Neural progenitor cell (in vitro differentiated cells): ENCODE measurements around the gene STRA6.

ENCODE experiments used
- EZH2 ChIP-seq: fragments of 200-600 bp; sonication (generic); IDR thresholded peaks from 2 replicates; pipeline ENCODE4 v1.6.1; 2017; ENCODE audit warnings: antibody characterized with exemption, mild to moderate bottlenecking, moderate library complexity
- TF ChIP-seq, protein P1 (sequence below): fragments of 200-600 bp; sonication (generic); IDR thresholded peaks from 2 replicates; pipeline ENCODE4 v1.5.1; 2017; ENCODE audit warnings: antibody characterized with exemption, mild to moderate bottlenecking

DNA sequence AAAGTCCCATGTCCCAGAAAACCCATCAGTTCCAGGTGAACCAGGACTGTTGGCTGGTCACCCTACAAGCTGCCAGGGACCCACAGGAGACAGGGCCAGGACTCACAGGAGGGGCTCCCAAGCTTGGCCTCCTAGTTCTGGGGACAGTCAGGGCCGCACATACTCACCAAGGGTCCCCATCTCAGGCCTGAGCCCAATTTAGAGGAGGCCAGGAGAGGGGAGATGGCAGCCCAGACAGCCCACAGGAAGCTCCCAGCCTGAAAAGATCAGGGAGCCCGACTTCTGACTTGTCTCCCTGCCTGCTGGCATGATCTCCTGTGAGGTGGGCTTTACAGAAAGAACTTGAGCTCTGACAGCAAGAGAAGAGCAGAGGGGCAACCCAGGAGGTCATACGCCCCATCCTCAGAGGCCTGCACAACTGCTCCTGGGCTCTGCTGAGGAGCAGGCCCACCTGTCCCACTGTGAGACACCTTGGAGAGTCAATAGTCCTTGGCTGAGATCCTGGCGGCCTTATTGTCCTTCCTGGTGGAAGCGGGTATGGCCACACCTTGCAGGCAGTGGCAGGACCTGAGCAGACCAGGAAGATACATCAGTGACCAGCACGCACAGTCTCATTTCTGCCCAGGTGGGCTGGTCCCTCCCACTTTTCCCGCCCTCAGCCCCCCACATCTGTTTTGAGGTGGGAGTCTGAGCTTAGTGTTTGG lies 31.6 kb downstream of the STRA6 start:
- TF ChIP-seq, protein P1, sequence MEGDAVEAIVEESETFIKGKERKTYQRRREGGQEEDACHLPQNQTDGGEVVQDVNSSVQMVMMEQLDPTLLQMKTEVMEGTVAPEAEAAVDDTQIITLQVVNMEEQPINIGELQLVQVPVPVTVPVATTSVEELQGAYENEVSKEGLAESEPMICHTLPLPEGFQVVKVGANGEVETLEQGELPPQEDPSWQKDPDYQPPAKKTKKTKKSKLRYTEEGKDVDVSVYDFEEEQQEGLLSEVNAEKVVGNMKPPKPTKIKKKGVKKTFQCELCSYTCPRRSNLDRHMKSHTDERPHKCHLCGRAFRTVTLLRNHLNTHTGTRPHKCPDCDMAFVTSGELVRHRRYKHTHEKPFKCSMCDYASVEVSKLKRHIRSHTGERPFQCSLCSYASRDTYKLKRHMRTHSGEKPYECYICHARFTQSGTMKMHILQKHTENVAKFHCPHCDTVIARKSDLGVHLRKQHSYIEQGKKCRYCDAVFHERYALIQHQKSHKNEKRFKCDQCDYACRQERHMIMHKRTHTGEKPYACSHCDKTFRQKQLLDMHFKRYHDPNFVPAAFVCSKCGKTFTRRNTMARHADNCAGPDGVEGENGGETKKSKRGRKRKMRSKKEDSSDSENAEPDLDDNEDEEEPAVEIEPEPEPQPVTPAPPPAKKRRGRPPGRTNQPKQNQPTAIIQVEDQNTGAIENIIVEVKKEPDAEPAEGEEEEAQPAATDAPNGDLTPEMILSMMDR = no peak
- TF ChIP-seq EZH2 = no peak
